GM19238 (cell line): ENCODE results near the gene C6orf141.
A peak's percentile ranks its signal among the peaks of the same experiment; 100 is the strongest.

Experiments used
- DNase-seq: peaks from one replicate; pipeline ENCODE4 v3.0.0; 2011; ENCODE audit warnings: low spot score; ENCODE audit not compliant: insufficient read length

Gene C6orf141

DNA sequence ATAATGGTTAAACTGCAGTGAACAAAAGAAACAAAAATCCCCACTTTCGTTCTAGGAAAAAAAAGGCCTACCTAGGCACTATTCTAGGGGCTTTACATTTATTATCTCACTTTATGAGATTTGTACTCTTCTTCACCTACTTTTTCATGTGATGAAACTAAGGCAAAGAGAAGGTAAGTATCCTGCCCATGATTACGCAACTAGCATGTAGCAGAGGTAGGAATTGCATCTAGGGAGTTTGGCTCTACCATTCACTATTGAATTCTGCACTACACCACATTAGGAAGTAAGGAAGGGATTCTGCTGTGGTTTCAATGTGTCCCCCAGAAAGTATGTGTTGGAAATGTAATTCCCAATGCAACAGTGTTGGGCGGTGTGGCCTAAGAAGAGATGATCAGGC is 11.4 kb upstream of the C6orf141 start:
- DNase-seq: no peak

DNA sequence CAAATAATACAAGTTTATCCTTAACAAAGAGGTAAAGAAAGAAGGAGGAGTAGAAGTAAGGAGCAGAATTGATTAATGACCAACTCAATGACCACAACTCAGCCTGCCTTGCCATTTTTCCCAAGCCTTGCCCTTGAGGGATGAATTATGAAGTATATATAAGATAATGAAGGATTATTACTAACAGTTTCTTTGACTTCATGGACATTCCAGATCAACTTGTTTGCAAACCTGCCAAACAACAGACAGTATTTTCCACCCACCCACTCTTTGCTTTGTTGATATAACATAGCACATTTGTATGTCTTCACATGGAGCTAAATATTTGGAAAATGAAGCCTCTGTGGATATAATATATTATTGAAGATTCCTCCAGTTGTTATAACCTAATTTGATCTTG is 9.9 kb upstream of the C6orf141 start:
- DNase-seq: no peak

DNA sequence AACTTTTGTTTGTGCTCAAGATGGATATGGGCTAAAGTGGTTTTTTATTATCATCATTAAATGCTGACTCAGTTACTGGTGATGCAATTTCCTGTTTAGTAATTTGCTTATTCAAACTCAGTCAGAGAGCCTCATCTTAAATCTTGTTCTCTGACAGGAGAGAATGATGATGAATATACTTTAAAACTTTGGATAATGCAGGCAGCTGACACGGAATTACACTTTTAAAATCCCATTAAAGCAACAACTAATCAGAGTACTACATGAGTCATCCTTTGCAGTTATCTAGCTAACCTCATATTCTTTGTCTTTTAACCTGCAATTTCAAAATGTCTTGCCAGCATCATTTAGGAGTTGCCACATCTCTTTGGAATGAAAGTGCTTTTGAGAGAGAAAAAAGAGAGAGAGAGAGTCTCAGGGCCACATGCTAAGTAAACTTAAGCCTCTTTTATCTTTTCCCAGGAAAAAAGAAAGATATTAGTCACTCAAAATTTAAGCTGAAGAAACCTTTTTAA is 9.2 kb upstream of the C6orf141 start:
- no peak for DNase-seq

DNA sequence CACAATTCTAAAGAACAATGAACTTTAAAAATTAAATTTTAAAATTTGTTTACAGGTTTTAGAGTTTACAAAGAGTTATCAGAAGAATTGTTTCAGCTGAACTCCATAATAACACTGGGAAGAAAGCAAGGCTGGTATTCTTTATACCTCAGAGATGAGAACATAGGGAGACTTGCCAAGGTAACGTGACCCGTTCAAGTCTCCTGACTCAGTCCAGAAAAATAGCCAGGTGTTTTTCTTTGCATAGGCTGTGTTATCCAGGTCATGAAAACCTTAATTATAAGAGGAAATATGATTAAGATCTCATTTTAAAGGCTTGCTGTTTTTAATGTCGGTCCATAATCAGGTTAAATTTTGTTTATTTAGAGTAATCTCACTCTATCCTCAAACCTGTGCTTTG is 8.5 kb upstream of the C6orf141 start:
- no peak for DNase-seq

DNA sequence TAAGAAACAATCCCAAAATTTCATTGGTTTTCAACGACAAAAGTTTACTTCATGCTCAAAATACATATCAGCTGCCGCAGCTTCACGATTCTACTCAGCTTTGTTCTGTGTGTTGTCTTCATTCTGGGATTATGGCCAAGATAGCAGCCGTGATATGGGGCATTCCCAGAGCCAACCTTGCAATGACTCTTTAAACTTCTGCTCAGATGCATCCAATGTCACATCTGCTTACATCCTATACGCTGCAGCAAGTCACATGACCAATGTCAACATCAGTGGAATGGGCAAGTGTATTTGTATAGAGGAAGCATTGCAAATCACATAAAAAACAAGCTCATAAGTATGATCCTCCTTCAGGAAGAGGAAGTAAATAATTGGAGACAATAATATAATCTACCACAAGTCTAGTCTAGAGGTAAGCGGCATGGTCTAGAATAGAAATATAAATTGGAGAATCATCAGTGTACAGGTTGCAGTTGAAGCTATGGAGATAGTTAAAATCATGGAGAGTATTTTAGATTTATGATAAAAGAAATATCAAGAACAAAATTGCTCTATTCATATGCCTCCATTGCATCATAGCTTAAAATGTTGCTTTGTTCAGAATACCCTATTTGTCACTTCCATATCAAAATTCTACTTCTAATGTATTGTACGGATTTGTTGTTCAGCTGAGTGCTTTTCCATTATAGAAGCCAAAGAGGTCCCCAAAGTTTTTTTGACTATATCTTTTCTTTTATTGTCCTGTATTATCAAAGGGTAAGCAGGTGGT is 7.2 kb upstream of the C6orf141 start:
- DNase-seq: no peak

DNA sequence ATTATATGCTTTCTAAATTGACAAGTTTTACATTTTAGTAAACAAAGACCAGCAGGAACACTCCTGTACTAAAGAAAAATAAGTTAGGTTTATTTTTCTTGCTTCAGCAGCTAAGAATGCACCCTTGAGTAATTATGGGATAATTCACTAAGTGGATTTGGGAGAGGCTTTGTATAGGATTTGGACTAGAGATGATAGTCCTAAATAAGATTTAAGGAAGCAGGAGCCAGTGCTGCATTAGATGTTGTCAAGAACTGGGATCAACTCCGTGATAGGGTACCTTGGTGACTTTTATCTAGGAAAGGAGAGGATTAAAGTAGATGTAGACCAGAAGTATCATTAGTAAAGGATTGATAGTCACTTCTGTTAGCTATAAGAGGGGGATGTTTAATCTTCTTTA is 4.1 kb upstream of the C6orf141 start:
- no peak for DNase-seq

DNA sequence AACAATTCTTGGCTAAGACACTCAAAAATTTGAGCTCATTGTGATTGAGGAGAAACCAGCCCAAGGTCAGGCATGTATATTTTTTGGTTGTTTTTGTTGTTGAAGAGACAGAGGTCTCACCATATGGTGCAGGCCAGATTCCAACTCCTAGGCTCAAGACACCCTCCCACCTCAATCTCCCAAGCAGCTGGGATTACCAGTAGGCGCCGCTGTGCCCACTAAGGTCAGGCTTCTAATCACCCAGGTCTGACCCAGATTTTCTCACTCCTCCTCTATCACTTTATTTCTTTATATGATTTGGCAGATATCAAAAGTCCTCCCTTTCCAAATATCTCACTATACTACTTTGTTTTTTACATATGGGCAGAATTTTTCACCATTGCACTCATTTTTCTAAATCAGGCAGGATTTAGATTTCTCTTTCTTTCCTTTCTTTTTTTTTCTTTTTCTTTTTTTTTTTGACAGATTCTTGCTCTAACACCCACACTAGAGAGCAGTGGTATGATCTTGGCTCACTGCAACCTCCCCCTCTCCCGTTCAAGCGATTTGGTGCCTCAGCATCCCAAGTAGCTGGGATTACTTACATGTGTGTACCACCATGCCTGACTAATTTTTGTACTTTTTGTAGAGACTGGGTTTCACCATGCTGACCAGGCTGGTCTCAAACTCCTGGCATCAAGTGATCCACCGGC is 1.7 kb upstream of the C6orf141 start:
- no peak for DNase-seq

DNA sequence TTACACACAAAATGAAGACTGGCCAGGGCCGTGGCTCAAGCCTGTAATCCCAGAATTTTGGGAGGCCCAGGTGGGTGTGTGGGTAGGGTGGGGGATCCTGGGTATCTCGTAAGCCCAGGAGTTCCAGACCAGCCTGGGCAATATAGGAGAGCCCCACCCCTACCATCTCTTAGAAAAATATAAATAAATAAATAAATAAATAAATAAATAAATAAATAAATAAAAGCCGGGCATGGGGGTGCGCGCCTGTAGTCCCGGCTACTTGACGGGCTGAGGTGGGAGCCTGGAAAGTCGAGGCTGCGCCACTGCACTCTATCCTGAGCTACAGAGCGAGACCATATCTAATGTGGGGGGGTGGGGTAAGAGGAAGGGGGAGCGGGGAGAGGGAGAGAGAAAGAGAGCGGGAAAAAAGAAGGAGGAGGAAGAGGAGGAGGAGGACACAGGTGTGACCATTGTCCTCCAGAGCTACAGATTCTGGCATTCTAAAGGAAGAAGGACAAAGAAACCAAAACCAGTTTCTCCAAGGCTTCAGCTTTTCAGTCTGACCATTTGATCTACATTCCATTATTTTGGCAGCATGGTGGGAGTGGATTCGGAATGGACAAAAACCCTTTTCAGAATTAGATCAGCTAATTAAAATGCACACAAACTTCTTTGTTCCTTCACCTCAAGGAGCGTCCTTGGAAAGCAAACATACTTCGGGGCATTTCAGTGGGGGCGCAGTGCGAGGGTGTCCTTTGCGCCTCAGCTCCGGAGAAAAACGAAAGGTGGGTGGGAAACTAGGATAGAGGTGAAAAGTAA is 577 bp upstream of the C6orf141 start:
- DNase-seq: no peak

DNA sequence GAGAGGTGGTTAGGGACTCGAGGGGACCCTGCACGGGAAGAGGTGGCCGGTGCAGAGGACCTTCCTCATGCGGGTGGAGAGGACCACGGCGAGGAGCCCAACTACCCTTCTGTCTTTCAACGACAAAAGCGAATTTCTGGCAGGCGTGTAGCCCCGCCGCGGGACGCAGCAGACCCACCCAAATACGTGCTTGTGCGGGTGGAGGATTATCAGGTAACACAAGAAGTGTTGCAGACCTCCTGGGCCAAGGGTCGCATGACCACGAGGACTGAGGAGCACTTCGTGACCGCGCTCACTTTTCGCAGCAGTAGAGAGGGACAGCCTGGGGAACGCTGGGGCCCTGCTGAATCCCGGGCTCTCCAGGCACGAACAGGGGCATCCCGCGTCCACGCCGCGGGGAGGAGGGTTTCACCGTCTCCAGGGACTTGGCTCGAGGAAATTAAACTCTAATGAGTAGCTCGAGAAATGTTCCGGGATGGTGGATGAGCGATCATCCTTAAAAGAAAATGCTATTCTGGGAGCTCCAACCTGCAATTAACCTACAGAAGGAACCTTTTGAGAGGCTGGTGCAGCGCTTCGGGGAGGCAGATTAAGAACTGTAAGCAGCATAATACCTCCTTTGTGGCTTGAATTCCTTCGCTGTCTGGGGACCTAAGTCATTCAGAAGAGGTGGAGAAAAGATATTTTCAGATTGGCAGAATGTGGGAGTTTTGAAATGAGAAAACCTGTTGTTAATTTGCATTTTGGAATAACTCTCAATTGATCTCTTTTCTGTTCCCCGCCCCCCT is 804 bp downstream of the C6orf141 start:
- DNase-seq: peak; percentile 10

DNA sequence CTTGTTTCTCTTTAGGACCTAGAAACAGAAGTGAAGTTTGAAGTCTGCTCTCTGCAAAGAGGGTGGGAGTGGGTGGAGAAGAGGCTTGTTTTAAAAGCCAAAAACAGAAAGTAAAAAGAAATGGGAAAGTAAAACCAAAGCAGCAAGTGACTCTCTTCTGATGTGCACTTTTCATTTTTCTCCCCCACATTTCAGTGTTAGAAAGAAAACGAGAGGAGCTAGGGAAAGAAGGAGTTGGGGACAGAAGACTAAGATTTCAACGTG is 1.3 kb downstream of the C6orf141 start:
- DNase-seq: no peak

DNA sequence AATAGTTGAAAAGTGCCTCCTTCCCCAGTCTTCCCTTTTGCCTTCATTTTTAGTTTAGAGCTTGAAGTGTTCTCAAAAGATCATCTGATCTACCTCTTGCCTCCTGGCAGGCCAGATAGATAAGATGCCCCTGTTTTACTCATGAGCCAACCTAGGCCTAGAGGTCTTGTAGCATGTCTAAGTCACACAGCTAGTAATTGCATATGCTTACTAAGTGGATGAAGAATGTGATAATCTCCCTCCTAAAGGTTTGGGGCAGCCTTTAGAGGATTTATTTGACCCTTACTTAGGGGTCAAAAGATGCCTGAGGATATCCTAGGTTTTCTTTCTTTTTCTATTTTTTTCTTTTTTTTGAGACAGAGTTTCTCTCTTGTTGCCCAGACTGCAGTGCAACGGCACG is 2.1 kb downstream of the C6orf141 start:
- no peak for DNase-seq

DNA sequence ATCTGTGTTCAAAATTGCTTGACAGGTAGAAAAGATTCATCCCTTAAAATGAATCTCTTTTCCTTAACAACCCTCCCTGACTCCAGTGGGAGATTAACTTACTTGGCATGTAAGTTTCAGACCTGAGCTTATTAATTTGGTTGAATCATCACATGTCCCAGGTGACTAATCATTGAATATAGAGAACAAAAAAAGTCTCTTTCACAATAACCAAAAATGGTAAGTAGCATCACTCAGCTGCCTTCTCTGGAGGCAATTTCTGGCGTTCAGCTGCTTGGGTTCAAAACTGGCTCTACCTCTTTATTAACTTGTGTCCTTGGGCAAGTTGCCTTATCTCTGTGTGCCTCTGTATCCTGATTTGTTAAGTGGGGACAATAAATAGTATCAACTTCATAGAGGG is 2.9 kb downstream of the C6orf141 start:
- DNase-seq: no peak

DNA sequence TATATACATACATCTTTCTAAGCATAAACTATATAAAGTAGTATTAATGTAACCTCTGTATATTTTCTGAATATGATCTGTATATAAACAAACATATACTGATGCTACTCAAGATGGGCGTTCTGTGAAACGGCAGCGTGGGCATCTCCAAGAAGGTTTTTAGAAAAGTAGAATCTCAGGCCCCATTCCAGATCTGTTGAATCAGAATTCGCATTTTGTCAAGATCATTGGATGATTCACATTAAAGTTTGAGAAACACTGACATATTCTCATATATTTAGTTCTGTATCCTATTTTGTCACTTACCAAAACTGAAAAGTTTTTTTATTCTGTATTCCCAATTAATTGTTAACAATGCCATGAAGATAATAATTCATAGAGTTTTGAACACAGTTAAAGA is 5.5 kb downstream of the C6orf141 start:
- DNase-seq: no peak

DNA sequence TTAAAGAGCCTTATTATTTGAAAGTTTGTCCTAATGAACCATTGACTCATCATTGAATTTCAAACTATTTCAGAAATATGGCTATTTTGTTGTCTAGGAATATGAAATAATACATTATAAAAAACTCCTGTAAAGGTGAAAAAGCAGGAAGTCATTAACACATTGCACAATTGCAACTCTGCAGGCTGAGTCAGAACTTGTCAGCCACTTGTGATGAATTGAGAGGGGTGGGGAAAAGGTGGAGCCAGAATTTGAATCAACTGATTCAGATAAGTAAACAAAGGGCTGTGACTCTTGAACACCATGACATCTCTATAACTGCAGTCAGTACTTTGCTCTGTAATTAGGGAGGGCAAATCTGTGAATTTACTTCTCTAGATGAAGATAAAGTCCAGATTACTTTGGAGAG is 6.0 kb downstream of the C6orf141 start:
- no peak for DNase-seq

DNA sequence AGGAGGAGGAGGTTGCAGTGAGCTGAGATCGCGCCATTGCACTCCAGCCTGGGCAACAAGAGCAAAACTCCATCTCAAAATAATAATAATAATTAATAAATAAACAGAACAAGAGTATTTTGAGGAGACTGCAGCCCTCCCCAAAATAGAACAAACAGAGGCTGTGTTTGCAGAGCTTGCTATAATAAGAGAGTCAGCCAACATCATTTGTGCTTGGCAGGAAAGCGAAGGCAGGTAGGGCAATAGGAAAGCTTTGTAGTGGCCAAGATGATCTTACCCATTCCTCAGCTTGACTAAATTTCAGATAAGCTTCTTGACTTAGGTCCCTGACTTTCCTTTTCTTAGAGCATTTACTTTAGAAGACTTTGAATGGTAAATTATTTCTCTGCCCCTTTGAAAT is 6.7 kb downstream of the C6orf141 start:
- DNase-seq: no peak

DNA sequence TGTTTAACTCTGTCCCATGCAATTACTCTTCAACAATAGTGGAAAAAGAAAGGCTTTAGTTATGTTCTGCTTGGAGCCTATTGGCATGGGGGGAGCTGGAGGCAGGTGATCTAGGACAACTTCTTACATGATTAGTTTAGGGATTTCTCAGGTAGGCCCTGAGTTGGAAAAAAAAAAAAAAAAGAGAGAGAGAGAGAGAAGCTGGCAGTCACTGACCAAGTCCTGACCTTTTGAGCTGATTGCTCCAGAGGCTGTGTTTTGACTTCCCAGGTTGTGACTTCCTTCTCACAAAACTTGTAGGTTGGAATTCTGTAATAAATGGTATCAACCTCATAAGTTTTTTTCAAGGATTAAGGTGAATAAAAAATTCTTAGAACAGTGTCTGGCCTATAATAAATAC is 7.8 kb downstream of the C6orf141 start:
- DNase-seq: no peak

DNA sequence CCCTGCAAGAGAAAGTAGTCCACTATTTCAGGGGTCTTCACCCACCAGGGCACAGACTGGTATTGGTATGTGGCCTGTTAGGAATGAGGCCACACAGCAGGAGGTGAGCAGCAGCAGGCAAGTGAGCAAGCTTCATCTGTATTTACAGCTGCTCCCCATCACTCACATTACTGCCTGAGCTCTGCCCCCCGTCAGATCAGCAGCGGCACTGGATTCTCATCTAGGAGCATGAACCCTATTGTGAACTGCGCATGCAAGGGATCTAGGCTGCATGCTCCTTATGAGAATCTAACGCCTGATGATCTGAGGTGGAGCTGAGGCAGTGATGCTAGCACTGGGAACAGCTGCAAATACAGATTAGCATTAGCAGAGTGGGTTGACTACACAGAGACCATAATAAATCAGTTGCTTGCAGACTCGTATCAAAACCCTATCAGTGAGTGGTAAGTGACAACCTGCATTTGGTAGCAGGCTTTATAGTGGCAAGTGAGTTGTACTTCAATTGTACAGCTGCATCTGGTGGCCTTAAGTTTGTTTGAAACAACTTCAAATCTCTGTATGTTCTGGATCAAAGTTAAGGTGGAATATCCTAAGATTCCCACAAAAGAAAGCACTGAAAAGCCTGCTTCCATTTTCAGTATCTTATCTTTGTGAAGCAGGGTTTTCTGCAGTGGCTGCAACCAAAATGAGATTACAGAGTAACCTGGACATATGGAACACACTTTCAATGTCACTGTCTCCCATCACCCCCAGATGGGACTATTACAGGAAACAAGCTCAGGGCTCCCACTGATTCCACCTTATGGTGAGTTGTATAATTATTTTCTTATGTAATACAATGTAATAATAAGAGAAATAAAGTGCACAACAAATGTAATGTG is 12.8 kb downstream of the C6orf141 start:
- DNase-seq: no peak

DNA sequence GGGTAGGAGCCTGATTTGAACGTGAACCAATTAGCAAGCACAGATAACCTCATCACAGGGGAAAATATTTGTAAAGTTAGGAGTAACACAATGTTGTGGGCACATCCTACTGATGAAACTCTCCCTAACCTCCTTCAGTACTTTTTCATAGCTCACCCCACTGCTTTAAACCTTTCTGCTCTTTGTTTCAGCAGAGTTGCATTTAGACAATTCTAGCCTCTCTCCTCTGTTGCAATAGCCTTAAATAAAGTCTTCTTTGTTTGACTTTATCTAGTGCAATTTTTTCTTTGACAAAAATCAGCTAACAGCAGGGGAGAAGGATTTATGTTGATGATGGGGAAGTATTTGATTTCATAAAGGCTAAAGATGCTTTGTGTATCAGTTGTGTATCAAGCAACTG is 14.1 kb downstream of the C6orf141 start:
- DNase-seq: no peak

DNA sequence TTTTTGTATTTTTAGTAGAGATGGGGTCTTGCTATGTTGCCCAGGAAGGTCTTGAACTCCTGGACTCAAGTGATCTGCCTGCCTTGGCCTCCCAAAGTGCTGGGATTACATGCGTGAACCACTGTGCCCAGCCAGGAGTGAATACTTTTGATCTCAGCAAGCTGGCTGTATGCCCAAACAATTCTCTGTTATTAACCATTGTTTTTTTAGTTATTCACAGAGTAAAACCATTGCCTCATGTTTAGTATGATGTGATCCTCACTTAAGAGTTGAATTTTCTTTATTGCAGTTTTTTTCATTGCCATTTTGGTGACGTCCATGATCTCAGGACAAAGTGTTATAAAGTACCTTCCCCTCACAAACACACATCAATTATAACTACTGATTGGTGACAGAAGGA is 14.8 kb downstream of the C6orf141 start:
- DNase-seq: no peak

DNA sequence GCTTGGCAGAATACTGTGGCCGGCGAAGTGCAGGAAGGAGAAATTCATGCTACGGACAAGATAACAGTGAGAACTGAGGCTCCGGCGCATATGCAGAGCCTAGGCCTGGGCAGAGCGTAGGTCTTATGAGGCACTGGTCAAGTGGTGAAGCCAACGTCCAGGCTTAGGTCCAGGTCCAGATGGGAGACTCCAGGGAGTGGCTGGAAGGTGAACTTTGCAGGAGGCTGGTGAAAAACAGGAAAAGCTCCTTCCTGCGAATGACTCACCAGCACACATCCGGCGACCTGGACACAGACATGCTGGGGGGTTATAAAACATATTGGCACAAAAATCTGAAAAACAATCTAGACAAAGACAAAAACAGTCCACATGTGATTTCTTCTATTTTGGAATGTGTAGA is 15.4 kb downstream of the C6orf141 start:
- no peak for DNase-seq
